AG09319 (cell line): ENCODE data around the gene RASL12.

Experiments used
- DNase-seq: peaks from one replicate; pipeline ENCODE4 v3.0.0-alpha.2; 2010; ENCODE audit warnings: low read depth; ENCODE audit errors: extremely low read depth
- CTCF ChIP-seq: IDR thresholded peaks from 2 replicates; pipeline ENCODE4 v1.5.1; 2011; ENCODE audit warnings: low read depth, mild to moderate bottlenecking, inconsistent platforms, low read length, moderate library complexity

Gene RASL12

GRCh38 chr15:65006876-65007275, 60.9 kb downstream of the RASL12 start:
- DNase-seq: no peak
- no peak for TF ChIP-seq CTCF

- DNase-seq: no peak
- no peak for TF ChIP-seq CTCF
These were observed 62.8 kb downstream of the RASL12 start for GRCh38 chr15:65004993-65005392.
